Measurements from ENCODE around the gene ADCY7.

Gene ADCY7

GRCh38 chr16:50313596-50314478 is 47.5 kb downstream of the ADCY7 start:
- peak; percentile 19 for DNase-seq (ENCODE audit: low spot score)

DNA sequence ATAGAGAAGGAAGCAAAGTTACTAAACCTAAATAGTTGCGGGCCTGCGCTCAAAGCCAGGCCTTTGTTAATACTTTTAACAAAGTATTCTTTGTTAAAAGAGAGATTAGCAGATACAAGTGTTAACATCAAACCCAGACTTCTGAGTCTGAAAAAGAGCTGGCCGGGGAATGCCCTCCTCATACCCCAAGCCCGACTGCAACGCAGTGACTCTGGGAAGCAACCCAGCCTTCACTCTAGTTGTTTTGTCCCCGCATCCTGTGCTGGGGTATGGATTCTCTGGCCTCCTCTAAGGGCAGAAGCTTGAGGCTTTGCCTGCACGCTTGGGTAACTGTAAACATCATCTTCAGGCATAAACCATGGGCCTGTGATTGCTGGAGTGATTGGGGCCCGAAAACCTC is 48.3 kb downstream of the ADCY7 start:
- DNase-seq (ENCODE audit: low spot score): no peak

DNA sequence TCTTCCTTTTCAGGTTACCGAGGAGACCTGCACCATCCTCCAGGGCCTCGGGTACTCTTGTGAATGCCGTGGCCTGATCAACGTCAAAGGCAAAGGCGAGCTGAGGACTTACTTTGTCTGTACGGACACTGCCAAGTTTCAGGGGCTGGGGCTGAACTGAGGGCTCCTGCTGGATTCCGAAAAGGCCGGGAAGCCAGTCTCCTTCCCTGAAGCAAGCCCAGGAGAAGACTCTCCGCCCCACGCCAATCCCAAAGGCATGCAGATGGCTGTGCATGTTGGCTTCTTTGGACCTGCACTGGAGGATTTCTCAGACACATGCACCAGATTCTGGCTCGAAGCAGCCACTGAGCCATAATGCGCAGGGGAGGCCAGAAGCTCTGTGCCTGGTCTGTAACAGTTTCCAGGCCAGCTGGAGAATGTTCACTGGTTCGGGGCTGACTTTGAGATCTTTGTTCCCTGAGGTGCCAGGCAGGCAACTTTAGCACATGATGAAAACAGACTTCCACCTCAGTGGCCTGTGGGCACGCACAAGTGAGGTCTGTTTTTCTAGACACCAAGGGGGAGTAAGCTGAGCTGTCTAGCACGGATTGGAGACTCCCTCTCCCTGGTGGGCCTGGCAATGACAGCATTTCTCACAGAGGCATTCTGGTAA is 49.1 kb downstream of the ADCY7 start:
- DNase-seq (ENCODE audit: low spot score): peak; percentile 4

- no peak for DNase-seq (ENCODE audit: low spot score)
Measured at GRCh38 chr16:50316102-50316847, 49.9 kb downstream of the ADCY7 start.

GRCh38 chr16:50316848-50317630 is 50.7 kb downstream of the ADCY7 start:
- DNase-seq (ENCODE audit: low spot score): peak; percentile 9

DNA sequence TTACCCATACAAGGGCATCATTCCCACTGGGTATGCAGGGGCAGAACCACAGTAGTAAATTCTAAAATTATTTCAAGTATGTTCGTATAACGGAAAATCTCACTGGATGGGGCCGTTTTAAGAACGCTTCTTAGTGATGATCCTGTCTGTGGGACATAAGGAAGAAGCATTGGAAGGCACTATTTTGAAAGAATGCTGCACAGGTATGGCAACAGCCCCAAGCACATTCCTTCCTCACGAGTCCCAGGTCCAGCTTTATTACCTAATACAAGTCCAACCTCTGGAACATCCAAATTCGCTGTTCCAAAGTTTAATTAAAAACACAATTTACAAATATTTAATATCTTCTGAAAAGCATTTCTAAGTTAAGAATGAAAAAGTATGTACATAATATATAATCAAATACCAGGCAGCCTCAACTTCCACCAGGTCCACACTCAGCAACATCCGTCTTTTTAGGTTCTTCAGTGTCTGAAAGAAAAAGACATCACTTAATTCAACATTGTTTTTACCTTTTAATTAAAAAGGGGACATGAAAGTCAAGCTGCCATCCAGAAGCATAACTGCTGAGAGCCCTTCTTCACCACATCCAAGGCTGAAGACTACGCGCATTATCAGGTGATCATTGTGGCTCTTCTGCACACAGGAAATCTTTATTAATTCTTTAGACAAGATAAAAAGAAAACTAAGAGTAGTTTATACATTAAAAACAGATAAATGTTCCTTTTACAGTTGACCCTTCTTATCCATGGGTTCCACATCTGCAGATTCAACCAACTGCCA is 52.6 kb downstream of the ADCY7 start:
- DNase-seq (ENCODE audit: low spot score): no peak

DNA sequence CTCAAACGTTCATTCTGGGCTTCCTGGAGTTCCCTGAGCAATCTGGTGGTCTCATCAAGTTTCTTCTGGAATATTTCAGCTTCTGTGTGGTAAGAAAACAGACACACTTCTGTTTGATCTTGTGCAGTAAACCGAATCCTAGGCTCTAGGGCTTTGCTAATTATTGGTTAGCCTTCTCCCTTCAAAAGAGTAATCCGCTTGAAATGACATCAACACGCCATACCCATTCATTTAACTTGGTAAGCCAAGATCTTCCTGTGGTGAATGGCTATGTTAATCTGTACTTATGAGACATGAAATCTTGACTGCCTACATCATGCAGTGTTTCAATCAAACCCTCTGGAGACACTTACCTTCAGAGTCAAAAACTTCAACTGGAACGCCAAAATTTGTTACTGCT is 54.0 kb downstream of the ADCY7 start:
- DNase-seq (ENCODE audit: low spot score): no peak

DNA sequence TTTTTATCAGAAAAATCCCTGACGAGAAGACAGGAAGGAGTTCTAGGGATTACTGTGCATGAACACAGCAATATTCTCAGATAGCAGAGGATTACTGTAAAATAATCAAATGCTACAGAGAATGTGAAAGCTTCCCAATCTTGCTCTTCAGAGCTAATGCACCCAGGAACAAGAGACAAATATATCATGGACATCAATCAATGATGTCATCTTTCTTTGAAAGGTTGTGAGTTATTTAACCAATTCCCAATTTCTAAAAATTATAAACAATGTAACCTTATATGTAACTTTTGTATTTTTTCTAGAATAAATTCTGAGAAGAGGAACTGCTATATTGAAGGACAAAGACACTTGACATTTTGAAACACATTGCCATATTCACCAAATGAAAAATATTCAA is 56.0 kb downstream of the ADCY7 start:
- DNase-seq (ENCODE audit: low spot score): no peak

- no peak for DNase-seq (ENCODE audit: low spot score)
Measured at GRCh38 chr16:50323335-50324011, 57.1 kb downstream of the ADCY7 start.

- no peak for DNase-seq (ENCODE audit: low spot score)
Measured at GRCh38 chr16:50324345-50324744, 58.0 kb downstream of the ADCY7 start.

GRCh38 chr16:50326264-50326663 is 59.9 kb downstream of the ADCY7 start:
- DNase-seq (ENCODE audit: low spot score): no peak

GRCh38 chr16:50326835-50327465 is 60.6 kb downstream of the ADCY7 start:
- no peak for DNase-seq (ENCODE audit: low spot score)

DNA sequence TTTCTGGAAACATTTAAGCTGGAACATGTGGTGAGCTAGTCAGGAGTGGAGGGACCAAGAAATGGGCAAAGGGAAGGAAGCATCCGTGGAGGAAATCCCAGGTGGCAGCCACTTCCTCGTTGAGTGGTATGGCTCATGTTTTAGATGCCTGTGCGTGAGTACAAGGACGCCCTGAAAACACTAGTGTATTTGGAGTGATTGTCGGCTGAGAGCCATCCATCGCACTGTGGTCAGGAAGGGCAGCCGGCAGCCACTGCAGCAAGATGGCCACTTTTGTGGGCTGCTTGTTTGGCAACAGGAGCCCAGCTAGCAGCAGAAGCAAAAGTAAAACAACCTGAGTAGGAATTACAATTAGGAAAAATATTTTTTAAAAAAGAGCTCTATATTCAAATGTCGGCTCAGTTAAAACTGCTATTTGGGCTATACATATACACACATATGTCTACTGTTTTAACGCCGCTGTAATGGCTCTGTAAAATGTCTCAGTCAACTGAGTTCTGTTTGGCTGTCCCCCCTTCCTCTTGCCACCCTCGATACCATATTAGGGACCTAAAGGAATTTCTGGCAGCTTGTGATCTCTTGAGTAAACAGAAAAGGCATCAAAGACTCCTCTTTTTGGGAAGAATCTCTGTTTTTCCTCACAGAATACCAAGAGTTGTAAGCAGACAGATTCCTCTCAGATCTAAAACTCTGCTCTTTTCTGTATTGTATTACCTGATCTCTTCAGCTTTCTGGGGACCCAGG is 63.3 kb downstream of the ADCY7 start:
- DNase-seq (ENCODE audit: low spot score): no peak

GRCh38 chr16:50331570-50331969 is 65.2 kb downstream of the ADCY7 start:
- DNase-seq (ENCODE audit: low spot score): no peak

GRCh38 chr16:50332599-50332998 is 66.2 kb downstream of the ADCY7 start:
- no peak for DNase-seq (ENCODE audit: low spot score)

DNA sequence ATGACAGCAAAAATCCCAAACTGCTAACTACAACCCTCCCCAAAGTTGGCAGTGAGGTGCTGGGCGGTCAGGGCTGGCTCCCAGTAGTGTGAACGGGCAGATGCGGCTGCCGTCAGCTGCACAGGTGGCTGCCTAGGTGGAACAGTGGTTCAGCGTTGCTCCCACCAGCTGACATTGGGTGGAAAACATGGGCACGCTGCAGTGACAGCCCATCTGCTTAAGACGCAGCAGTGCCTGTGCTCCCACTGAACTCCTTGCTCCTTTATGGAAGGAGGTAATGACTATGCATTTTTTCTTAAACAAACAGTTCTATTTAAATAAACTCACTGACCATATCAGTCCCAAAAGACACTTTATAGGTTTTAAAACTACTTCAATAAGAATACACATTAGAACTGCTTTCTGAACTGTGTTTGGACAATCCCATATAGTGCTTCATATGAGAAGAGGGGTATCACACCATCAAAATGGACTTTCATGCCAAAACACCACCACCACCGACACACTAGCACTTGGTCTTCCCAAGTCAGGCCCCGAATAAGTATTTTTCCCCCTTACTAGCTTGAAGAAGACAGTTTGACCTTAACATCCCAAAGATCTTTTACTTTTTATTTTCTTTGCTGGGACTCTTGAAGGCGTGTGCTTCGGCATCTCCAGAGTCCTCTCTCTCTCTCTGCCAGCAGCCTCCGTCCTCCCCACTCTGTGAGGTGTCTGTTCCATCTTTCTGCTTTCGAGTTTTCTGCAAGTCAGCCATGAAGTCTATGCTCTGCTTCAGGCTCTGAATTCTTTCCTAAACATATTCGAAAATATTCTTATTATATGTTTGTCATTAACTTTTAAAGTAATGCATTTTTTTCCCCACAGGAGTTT is 68.0 kb downstream of the ADCY7 start:
- DNase-seq (ENCODE audit: low spot score): no peak

DNA sequence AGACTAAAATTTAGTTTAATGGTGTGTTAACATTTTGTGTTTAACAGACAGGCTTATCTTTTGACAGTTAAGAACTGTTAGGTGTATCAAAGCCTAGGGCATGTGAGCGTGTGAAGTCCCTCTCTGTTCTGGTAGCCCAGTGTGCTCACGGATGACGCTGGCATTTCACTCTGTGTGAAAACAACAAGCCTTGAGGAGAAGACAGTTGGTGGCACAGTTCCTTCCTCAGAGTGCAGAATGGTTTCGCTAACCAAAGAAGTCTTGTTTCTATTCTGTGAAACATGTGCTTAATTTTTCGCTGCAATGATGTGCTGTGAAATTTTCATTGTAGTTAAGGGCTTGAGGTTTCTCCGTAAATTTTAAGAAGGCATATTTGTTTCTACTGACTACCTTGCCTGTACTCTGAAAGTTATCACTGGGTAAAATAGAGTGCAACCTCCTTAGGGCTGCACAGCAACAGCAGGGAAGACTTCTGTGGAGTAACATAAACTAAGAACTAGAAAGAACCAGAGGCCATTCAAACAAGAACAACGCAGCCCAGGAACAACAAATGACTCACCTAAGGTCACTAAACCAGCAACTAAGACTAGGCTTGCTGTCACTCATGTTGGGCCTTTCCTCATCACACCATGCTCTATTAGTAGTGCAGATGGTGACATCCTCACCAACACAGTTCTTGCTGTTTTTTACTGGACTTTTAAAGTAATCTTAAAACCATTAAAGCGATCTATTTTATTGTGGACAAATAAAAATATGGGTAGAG is 69.0 kb downstream of the ADCY7 start:
- DNase-seq (ENCODE audit: low spot score): no peak

- no peak for DNase-seq (ENCODE audit: low spot score)
Measured at GRCh38 chr16:50336884-50337283, 70.5 kb downstream of the ADCY7 start.

Data from hepatic stellate cell (primary cell).